ENCODE measurements around the gene CACYBP. TPM values are rescaled to one million over a fixed set of nuclear protein-coding genes. Genes with fewer than 3 reads are reported as not detected.

The CACYBP gene
- total RNA-seq, 1 donor from 2014 or later, result 254 TPM

Other genes starting within 250 kb of the CACYBP start
- gene MRPS14, start 23.5 kb downstream of the CACYBP start, total RNA-seq (ENCODE audit: insufficient read depth, low replicate concordance), result 38.5 TPM
- gene TNN, start 67.9 kb downstream of the CACYBP start, total RNA-seq (ENCODE audit: insufficient read depth, low replicate concordance), result not detected
- 6.3 TPM for gene KIAA0040, start 192.8 kb downstream of the CACYBP start, total RNA-seq (ENCODE audit: insufficient read depth, low replicate concordance)

Measured in umbilical cord (tissue), 1 donor.